WERI-Rb-1 (cell line): ENCODE data around the gene GDPD1.

ENCODE experiments used
- DNase-seq: peaks from one replicate; pipeline ENCODE4 v3.0.0-alpha.2; 2020
- H3K27ac ChIP-seq: fragments of 250-450 bp; sonication (Bioruptor Pico); 2 replicates; pipeline ENCODE4 v1.5.1; 2020; ENCODE audit warnings: mild to moderate bottlenecking, moderate library complexity
- H3K27me3 ChIP-seq: fragments of 250-450 bp; sonication (Bioruptor Pico); 2 replicates; pipeline ENCODE4 v1.5.1; 2021; ENCODE audit warnings: mild to moderate bottlenecking, low read depth, moderate library complexity; ENCODE audit not compliant: insufficient read depth, severe bottlenecking
- H3K36me3 ChIP-seq: fragments of 250-450 bp; sonication (Bioruptor Pico); 2 replicates; pipeline ENCODE4 v1.5.1; 2020; ENCODE audit warnings: mild to moderate bottlenecking, moderate library complexity
- H3K4me3 ChIP-seq: 2 replicates; pipeline ENCODE4 v1.5.1; 2011; ENCODE audit warnings: low read depth, mild to moderate bottlenecking, control low read depth, low read length
- H3K9me3 ChIP-seq: fragments of 250-450 bp; sonication (Bioruptor Pico); 2 replicates; pipeline ENCODE4 v1.5.1; 2021; ENCODE audit warnings: mild to moderate bottlenecking, moderate library complexity; ENCODE audit not compliant: severe bottlenecking
- TF ChIP-seq, protein P1 (sequence below): IDR thresholded peaks from 2 replicates; pipeline ENCODE4 v1.5.1; 2011; ENCODE audit warnings: low read depth, mild to moderate bottlenecking, control low read depth, inconsistent platforms, low read length

The GDPD1 gene

DNA sequence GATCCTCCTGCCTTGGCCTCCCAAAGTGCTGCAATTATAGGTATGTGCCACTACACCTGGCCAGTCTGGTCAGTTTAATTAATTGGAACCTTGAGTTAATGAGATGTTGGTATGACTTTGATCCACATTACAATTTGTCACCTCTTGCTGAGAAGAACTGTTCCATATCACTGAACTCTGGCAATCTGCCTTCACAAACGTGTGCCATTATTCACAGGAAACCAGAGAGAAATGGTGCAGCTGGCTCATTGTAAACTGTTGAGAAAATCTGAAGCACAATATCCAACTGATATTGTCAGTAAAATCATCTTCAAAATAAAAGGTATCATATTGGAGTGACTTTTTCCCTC, 71.8 kb downstream of the GDPD1 start:
- Histone ChIP-seq H3K9me3 (no peaks in the 10 kb centered on the region), H3K36me3 (no peaks in the 10 kb centered on the region), H3K4me3 (no peak overlapping the region), H3K27ac (no peak overlapping the region), H3K27me3 (no peaks in the 10 kb centered on the region)
- TF ChIP-seq, protein P1, sequence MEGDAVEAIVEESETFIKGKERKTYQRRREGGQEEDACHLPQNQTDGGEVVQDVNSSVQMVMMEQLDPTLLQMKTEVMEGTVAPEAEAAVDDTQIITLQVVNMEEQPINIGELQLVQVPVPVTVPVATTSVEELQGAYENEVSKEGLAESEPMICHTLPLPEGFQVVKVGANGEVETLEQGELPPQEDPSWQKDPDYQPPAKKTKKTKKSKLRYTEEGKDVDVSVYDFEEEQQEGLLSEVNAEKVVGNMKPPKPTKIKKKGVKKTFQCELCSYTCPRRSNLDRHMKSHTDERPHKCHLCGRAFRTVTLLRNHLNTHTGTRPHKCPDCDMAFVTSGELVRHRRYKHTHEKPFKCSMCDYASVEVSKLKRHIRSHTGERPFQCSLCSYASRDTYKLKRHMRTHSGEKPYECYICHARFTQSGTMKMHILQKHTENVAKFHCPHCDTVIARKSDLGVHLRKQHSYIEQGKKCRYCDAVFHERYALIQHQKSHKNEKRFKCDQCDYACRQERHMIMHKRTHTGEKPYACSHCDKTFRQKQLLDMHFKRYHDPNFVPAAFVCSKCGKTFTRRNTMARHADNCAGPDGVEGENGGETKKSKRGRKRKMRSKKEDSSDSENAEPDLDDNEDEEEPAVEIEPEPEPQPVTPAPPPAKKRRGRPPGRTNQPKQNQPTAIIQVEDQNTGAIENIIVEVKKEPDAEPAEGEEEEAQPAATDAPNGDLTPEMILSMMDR, result no peak
- DNase-seq, result no peak

DNA sequence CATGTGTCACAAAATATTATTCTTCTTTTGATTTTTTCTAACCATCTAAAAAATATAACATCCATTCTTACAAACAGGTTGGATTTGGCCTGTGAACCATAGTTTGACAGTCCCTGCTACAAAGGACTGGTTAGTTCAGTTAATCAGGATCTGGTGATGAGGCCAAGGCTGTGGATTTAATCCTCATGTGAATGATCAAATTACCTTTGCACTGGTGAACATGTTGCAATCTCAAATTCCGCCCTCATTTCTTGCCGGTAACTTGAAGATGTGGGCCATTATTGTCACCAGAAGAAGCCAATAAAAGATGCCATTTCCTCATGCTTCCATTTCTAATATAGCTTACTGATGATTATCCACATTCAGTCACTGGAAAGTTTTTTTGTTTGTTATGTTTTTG, 75.9 kb downstream of the GDPD1 start:
- Histone ChIP-seq H3K27ac (no peak overlapping the region), H3K9me3 (no peaks in the 10 kb centered on the region), H3K36me3 (no peaks in the 10 kb centered on the region), H3K4me3 (no peak overlapping the region), H3K27me3 (no peaks in the 10 kb centered on the region)
- DNase-seq, result no peak
- TF ChIP-seq, protein P1, result no peak

DNA sequence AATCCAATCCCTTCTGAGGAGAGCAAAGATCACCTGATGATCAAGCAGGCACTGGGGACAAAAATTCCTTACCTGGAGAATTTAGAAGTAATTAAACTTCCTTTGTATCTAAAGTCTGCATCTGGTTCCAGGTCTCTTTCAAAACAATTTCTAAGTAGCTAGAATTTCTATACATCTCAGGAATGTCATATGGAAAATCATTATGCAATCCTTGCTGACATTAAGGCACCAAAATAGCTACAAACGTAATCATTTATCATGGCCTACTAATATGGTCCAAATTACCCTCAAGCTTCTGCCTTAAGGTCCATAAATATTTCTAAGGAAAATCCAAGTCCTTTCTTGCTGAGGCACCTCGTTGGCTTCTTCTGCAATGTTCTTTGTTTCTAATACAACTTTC, 78.2 kb downstream of the GDPD1 start:
- no peak for DNase-seq
- TF ChIP-seq, protein P1, result no peak
- no peak overlapping the region for H3K4me3 ChIP-seq
- no peaks in the 10 kb centered on the region for H3K27me3 ChIP-seq
- H3K9me3 ChIP-seq, result no peaks in the 10 kb centered on the region
- no peak overlapping the region for H3K27ac ChIP-seq
- H3K36me3 ChIP-seq, result no peaks in the 10 kb centered on the region

DNA sequence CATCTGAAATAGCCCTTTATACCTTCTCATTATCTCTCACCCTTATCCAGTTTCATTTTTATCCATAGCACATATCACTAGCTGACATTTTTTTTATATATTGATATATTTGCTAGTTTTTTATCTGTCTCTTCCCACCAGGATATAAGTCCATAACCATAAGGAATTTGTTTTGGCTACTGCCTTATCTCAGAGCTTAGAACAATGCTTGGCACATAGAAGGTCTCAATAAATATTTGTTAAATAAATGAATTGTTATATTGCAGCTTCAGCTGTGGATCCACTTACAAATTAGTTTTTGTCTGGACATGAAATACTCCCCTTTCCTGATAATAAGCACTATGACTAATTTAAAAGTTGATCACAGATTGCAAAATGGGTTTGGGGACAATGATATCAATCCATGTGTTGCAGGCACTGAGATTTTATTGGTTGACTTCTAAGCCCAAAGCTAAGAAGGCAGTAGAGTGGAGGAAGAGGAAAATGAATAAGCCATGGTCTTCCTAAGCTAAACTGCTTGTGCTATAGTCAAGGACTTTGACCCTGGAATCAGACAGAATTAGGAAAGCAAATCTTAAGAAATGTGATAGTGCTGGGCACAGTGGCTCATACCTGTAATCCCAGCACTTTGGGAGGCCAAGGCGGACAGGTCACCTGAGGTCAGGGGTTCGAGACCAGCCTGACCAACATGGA, 79.2 kb downstream of the GDPD1 start:
- no peak overlapping the region for H3K4me3 ChIP-seq
- H3K27ac ChIP-seq, result no peak overlapping the region
- DNase-seq, result no peak
- no peaks in the 10 kb centered on the region for H3K9me3 ChIP-seq
- TF ChIP-seq, protein P1, result no peak
- no peaks in the 10 kb centered on the region for H3K27me3 ChIP-seq
- H3K36me3 ChIP-seq, result no peaks in the 10 kb centered on the region

DNA sequence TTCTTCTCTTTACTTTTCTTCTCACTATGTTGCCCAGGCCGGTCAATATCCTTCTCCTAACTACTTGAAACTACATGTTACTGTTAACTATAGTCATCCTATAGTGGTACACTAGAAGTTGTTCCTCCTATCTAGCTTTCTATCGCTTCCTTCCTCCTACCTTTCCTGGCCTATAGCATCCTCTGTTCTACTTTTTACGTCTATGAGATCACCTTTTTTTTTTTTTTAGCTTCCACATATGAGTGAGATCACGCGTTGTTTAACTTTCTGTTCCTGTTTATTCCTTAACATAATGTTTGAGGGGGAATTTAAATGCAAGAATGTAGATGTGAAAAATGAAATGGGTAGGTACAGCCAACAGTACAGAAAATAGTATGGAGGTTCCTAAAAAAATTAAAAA, 80.6 kb downstream of the GDPD1 start:
- Histone ChIP-seq H3K9me3 (no peaks in the 10 kb centered on the region), H3K36me3 (no peaks in the 10 kb centered on the region), H3K4me3 (no peak overlapping the region), H3K27me3 (no peaks in the 10 kb centered on the region), H3K27ac (no peak overlapping the region)
- DNase-seq, result no peak
- TF ChIP-seq, protein P1, result no peak

DNA sequence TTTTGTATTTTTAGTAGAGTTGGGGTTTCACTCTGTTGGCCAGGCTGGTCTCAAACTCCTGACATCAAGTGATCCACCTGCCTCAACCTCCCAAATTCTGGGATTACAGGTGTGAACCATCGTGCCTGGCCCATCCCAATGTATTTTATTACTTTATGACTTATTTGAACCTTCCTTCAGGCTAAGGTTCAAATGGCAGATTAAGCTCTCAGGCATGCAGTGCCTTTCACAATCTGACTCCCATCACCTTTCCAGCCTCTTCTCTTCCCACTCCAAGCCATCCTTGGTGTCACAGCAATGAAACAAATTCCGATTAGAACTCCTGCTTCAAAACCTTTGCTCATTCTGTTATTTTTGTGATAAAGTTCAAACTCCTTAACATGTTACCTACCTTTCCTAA, 84.5 kb downstream of the GDPD1 start:
- Histone ChIP-seq H3K27me3 (no peaks in the 10 kb centered on the region), H3K4me3 (no peak overlapping the region), H3K9me3 (no peaks in the 10 kb centered on the region), H3K36me3 (no peaks in the 10 kb centered on the region), H3K27ac (no peak overlapping the region)
- TF ChIP-seq, protein P1, result no peak
- no peak for DNase-seq
